Activated CD4-positive, alpha-beta T cell treated with anti-CD3 and anti-CD28 coated beads, Interleukin-2, amount 50 U/mL, for 1 hour (primary cell): ENCODE results near the gene SGCA.

Source experiments
- DNase-seq: peaks from one replicate; pipeline ENCODE4 v3.0.0-alpha.2; 2020

SGCA gene

DNA sequence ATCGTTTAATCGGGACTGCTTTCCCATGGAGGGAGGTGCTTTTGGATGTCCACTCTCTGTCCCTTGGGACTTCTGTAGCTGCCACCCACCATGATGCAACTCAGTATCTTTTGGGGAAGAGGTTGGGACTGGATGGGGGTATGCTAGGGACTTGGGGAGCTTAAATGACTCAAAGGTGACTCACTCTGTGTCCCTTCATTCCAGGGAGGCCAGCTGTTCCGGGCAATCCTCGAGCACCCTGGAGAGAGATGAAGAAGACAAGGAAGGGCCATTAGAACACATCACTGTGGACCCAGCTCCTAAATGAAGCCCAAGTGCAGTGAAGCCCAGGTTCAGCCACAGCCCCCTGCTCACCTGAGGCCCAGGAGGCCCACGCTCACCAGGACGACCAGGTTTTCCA, 31.0 kb downstream of the SGCA start:
- DNase-seq, result no peak

DNA sequence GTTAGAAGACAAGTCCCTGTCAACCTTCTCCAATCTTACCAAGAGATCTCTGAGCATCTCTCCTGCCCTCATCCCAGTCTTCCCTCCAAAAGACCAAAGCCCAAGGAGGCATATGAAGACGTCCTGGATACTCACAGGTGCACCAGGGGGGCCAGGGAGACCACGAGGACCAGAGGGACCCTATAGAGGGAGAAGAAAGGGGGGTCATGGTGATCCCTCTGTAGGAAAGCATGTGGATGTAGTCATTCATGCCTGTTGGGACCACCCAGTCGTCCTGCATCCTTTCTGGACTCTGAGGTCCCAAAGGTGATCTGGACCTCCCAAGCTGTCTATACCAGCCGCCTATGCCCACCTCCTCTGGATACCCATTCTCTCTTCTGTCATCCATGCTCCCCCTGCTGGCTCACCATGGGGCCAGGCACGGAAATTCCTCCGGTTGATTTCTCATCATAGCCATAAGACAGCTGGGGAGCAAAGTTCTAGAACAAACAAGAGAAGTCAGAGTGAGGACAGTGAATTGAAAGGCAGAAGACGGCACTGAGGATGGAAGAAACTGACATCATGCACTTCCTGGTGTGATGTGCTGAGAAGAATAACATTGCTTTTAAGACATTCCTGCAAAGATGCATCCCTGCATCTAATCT, 32.3 kb downstream of the SGCA start:
- DNase-seq, result peak; percentile 65

DNA sequence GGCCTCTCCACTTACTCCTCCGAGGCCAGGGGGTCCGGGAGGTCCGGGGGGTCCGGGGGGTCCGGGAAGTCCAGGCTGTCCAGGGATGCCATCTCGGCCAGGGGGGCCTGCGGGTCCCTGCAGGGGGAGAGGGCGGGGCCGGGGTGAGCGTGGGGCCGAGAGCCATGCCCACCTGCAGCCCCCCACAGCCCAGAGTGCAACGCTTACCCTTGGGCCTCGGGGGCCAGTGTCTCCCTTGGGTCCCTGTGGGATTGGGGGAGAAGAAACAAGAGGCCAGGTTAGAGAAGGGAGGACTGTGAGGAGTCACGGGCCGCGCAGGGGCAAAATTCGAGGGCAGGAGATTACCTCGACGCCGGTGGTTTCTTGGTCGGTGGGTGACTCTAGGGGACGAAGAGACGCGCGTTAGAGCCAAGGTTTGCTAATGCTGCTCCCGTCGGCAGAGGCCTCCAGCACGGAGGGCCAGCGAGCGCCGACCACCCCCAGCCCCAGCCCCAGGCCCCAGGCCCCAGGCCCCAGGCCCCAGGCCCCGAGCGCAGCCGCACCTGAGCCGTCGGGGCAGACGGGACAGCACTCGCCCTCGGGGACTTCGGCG, 33.5 kb downstream of the SGCA start:
- no peak for DNase-seq

- DNase-seq, result peak; percentile 74
Observed at GRCh38 chr17:50199803-50200456, 34.1 kb downstream of the SGCA start.

DNA sequence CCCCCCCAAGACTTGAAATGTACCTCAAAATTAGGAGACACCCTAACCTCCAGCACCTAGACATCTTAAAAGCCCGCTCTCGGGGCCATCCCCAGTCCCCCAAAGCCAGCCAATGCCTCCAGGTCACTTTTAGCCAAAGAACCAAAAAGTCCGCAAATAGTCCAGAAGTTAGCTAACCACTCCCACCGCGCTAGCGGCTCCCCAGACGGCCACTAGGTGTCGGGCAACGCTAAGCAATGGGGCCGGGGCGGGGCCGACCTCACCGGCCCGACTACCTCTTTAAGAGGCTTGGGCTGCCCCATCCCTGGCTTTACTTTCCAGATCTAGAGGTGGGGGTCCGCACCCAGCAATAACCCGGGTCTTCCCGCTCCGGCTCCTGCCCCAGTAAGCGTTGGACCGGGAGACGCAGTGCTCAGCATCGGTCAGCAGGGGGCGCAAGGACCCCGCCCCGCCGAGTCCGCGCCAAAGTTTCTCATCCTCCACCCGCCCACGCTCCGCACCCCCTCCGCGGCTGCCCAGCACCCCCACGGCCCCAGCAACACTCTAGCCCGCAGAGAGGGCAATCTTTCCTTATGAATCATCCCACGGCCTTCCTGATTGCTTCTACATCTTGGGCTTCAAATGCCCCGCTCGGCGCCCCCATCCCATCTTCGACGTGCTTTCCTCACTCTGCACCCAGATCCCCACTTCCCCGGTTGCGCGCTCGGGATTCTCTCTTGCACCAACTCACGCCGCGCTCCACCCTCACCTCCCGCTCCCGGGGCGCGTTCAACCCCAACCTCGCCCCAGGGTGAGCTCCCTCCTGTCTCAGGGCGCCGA, 34.9 kb downstream of the SGCA start:
- DNase-seq, result peak; percentile 81

GRCh38 chr17:50201276-50201854, 35.6 kb downstream of the SGCA start, which contains the start of gene COL1A1:
TSS of gene COL1A1 (minus strand) at chr17:50201631. CDS start at chr17:50201513, 118 bp downstream.
- DNase-seq, result no peak

GRCh38 chr17:50203086-50203485, 37.3 kb downstream of the SGCA start:
- DNase-seq, result no peak

DNA sequence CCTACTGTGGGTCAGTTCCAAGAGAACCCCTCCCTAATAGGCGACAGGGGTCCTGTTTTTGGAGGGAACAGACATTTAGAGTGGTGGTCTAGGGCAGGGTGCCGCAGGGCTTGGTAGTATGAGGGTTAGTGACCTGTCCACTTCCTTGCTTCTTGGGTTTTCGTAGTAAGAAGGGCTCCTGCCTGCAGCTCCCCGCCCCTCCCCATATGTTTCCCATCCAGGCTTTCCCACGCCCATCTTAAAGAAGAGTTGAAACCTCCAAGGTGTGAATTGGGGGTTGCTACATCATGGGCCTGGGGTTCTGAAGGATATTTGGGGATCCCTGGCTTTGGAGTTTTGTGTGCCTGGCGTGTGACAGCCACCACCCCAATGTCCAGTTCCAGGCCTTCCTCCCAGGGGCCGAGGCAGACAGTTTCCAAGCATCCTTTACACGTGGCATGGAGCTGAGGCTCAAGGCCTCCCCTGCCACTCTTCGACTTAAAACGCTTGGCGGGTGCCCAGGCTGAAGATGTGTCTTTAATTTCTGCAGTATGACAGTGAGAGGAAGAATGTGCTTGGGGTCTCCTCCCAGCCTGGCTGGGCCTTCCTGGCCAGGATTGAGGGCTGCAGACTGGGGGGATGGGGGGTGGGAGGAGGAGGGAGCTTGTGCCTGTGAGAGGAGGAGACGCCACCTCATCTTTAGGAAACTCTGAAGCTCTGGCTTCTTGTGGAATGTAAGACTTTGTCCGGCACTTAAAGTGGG, 38.0 kb downstream of the SGCA start:
- no peak for DNase-seq

GRCh38 chr17:50204431-50204830, 38.6 kb downstream of the SGCA start:
- DNase-seq, result no peak

- no peak for DNase-seq
Observed at GRCh38 chr17:50205111-50205962, 39.5 kb downstream of the SGCA start.

GRCh38 chr17:50205963-50206505, 40.2 kb downstream of the SGCA start:
- no peak for DNase-seq

DNA sequence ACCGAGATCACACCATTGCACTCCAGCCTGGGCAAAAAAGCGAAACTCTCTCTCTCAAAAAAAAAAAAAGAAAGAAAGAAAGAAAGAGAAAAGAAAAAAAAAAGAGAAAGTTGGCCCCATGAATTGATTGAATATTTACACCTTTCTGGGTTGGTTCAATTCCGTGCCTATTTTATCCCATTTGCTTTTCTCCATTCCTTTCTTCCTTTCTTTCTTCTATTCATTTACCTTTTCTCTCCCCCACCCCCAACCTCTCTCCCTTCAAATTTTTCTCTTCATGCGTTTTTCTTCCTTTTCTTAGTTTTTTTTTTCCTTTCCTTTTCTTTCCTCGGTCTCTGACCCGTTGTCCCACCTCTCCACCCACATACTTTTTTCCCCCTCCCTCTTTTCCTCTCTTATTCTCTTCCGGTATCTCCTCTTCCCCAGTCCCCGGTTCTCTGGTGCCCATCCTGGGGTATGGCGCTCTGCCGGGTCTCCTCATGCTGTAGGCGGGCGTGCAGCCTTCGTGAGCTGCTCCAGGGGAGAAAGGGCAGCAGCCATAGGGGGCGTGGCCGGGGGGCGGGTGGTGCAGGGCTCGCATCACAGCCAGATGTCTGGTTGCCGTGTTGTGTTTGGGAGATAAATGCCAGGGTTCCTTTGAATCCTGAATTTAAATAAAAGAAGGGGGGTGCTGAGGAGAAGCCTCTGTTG, 40.9 kb downstream of the SGCA start:
- no peak for DNase-seq

GRCh38 chr17:50207315-50207714, 41.5 kb downstream of the SGCA start:
- no peak for DNase-seq

GRCh38 chr17:50207792-50208567, 42.2 kb downstream of the SGCA start:
- no peak for DNase-seq

DNA sequence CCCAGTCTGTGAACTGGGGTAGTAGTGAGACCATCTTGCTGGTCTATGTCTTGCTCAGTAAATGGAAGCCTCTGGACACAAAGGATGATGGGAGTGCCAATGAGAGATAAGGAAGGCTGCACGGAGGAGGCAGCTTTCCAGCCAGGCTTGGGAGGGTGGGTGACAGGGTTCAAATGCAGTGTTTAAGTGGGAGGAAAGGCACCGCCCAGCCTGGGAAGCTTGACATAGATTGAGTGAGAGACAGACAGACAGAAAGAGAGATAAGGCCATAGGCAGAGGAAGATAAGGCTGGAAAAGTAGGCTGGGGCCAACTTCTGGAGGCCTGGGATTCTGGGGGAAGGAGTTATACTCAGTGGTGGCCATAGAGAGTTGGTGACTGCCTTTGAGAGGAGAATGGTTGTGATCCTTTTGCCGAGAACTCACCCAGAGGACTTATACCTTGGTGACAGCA, 42.8 kb downstream of the SGCA start:
- no peak for DNase-seq

DNA sequence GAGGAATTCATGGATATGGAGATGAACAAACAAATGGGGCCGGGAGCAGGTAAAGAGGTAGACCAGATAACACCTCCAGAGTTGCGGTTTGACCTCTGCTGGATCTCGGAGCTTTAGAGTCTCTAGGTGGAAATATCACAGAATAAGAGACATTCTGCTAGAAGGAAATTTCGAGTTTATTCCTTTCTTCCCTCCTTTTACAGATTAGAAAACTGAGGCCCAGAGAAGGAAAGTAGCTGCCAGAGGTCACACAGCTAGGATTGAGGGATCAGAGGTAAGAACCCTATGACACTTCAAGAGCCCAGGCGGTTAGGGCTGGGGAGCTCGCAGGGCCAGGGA, 43.3 kb downstream of the SGCA start:
- no peak for DNase-seq

- no peak for DNase-seq
Observed at GRCh38 chr17:50209472-50210239, 43.9 kb downstream of the SGCA start.
